Right cardiac atrium (tissue), 5 donors: Measurements from ENCODE around the gene SEMA5A. TPM values are rescaled to one million over a fixed set of nuclear protein-coding genes. Genes with fewer than 3 reads are reported as not detected.

ENCODE experiments used
- ATAC-seq, 2 donors: fragments of 200-7000 bp; cut with Tn5 transposase; one replicate each; pipeline versions ENCODE4 v1.8.0 to v1.9.1; 2020; ENCODE audit warnings: moderate library complexity in 2 of 2, mild to moderate bottlenecking in 1 of 2
- DNase-seq, 3 donors: peaks; one replicate each; pipeline ENCODE4 v3.0.0-alpha.2; 2020
- H3K27ac ChIP-seq: one replicate; pipeline ENCODE4 v1.5.1; 2013; ENCODE audit warnings: mild to moderate bottlenecking, low read length, control low read depth, moderate library complexity
- H3K27me3 ChIP-seq: one replicate; pipeline ENCODE4 v1.6.1; 2013; ENCODE audit not compliant: control insufficient read depth, insufficient read depth
- H3K4me1 ChIP-seq: one replicate; pipeline ENCODE4 v1.6.1; 2013; ENCODE audit warnings: low read length; ENCODE audit not compliant: control insufficient read depth, insufficient read depth
- H3K4me3 ChIP-seq: one replicate; pipeline ENCODE4 v1.5.1; 2013; ENCODE audit warnings: low read length, control low read depth
- H3K9me3 ChIP-seq: one replicate; pipeline ENCODE4 v1.6.1; 2013; ENCODE audit warnings: low read length; ENCODE audit not compliant: control insufficient read depth
- WGBS: extraction: QIAGEN DNeasy Blood & Tissue Kit; methylation state at CpG from one replicate; pipeline ENCODE4 v1.1.7; 2013; 5-methylcytosine and 5-hydroxymethylcytosine counted together
- intact Hi-C, 4 donors: fragments of 100-400 bp; cut with DNase I; formaldehyde crosslinking; loops; one replicate each; pipeline versions ENCODE4 v1.11.0 to v1.14.0; 2022 to 2023
- polyA plus RNA-seq: library from polyadenylated mRNA; stranded (reverse); fragments of 200-250 nt; gene quantifications from one replicate; pipeline ENCODE4 v1.2.3, GENCODE V29; 2013
- total RNA-seq, 4 donors: library from RNA; stranded (reverse); fragmentation: NEBNext Ultra II Directional; extraction: Animal tissue kit (Norgen Biotek cat#: 25700); gene quantifications; one replicate each; pipeline ENCODE4 v1.2.1, GENCODE V29; 2021
- donor health status: healthy with polysubstance abuse.
- donor health status: DM: no; HTN: yes; CAD: no.
- donor health status: DM: no; HTN: no; CAD: no.
- donor health status: DM: no; HTN: yes; CAD: no; lungs with severe emphysema.
- donor health status: DM: yes; HTN: yes; CAD: no.

The SEMA5A gene
- total and polyA plus RNA-seq, 5 donors: 6.7 to 28.2 (median 23.9) TPM

GRCh38 chr5:9547122-9547947 is 1.5 kb upstream of the SEMA5A start:
- intact Hi-C loops: loop anchor here in 2 of 4 donors (5.0 to 10.0 kb wide), 3 partner anchors 183 to 263 kb away; no protein-coding TSS in a partner anchor
- Histone ChIP-seq H3K27ac (peak overlapping the region; percentile 9), H3K4me3 (peak overlapping the region; percentile 81), H3K4me1 (no peaks in the 10 kb centered on the region), H3K27me3 (no peaks in the 10 kb centered on the region), H3K9me3 (no peaks in the 10 kb centered on the region)
- DNase-seq (peak; percentile 49 to 67 (median 61)), ATAC-seq (peak in 1 of 2 donors; percentile 16)
- 34% methylated on average over 18 of the region's 18 CpGs for WGBS

DNA sequence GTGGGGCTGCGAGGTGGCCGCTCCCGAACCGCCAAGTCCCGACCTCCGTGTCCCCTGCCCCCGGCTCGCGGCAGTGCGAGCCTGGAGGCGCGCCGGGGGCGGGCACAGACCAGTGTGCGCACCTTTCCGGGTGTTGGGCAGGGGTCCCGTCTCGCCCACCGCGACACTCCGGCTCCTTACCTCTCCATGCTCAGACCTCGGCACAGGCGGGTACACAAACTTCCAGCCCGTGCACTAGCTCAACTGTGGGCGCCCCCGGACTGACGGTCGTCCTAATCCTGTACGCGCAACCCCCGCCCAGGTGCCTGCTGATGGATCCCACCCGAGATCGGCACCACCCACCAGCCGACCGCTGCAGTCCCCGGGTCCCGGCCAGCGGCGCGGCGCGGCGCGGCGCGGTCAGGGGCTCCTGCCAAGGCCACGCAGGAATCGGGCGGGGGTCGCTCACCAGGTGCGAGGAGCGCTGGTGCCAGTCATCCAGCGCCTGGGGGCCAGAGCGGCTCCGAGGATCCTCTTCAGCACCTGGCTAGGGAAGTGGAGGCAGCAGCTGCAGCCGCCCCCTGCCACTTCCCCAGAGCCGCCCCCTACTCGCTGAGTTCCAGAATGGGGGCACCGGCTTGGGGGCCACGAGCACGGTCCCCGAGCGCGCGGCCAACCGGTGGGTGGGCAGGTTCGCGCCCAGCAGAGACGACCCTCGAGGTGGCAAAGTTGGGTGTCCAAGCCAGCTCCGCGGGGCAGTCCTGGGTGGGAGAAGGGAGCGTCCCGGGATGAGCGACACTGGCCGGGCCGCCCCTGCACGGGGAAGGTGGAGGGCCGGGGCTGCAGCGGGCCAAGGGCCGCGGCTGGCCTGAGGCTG is 511 bp downstream of the SEMA5A start:
- peak overlapping the region; percentile 81 for H3K4me3 ChIP-seq
- H3K9me3 ChIP-seq: no peaks in the 10 kb centered on the region
- intact Hi-C loops: loop anchor here in 2 of 4 donors (5.0 to 10.0 kb wide), 3 partner anchors 181 to 261 kb away; no protein-coding TSS in a partner anchor
- H3K27me3 ChIP-seq: no peaks in the 10 kb centered on the region
- DNase-seq (peak; percentile 15 to 76 (median 58)), ATAC-seq (peak; percentile 22 to 42)
- no peak overlapping the region for H3K27ac ChIP-seq
- WGBS: under 1% methylated on average over 82 of the region's 82 CpGs
- H3K4me1 ChIP-seq: no peaks in the 10 kb centered on the region

GRCh38 chr5:9544502-9545135 is 1.3 kb downstream of the SEMA5A start:
- intact Hi-C loops: loop anchor here in 2 of 4 donors (5.0 to 10.0 kb wide), 3 partner anchors 180 to 260 kb away; no protein-coding TSS in a partner anchor
- Histone ChIP-seq H3K9me3 (no peaks in the 10 kb centered on the region), H3K4me1 (no peaks in the 10 kb centered on the region), H3K27me3 (no peaks in the 10 kb centered on the region), H3K4me3 (peak overlapping the region; percentile 81), H3K27ac (peak overlapping the region; percentile 75)
- ATAC-seq (peak; percentile 82 to 87), DNase-seq (peak; percentile 82 to 94 (median 92))
- 2% methylated on average over 45 of the region's 45 CpGs for WGBS

GRCh38 chr5:9544056-9544455 is 1.8 kb downstream of the SEMA5A start:
- intact Hi-C loops: loop anchor here in 2 of 4 donors (10.0 kb wide), 2 partner anchors 179 to 259 kb away; no protein-coding TSS in a partner anchor

DNA sequence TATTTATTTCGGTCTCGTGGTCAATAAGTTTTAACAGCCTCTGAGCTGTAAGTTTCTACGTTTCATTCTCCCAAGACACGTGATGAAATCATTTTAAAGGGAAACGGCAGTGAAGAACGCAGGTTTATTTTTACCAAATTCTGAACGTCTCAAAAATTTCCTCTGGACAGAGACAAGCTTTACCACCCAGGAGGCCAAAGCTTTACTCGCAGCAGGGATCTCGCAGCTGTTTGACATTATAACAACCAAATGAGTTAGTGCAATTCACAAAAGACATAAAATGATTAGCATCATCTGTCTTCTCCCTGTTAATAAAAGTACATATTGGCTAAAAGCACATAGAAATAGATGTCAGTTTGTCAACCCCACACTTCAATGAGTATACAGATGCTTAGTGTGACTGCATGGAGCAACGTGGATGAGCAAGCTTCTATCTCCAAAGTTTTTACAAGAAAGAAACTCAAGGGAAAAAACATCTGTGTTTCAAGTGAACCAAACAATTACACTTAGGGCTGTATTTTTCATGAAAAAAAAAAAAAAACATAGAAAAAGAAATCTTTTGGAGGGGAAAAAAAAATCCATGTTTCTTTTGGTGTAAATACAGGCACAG is 2.5 kb downstream of the SEMA5A start:
- intact Hi-C loops: loop anchor here in 2 of 4 donors (10.0 kb wide), 2 partner anchors 179 to 259 kb away; no protein-coding TSS in a partner anchor
- H3K27ac ChIP-seq: peak overlapping the region; percentile 70
- H3K9me3 ChIP-seq: no peaks in the 10 kb centered on the region
- 38% methylated on average over 10 of the region's 10 CpGs for WGBS
- no peak for DNase-seq
- no peaks in the 10 kb centered on the region for H3K4me1 ChIP-seq
- no peak for ATAC-seq
- no peak overlapping the region for H3K4me3 ChIP-seq
- no peaks in the 10 kb centered on the region for H3K27me3 ChIP-seq

More at GRCh38 chr5:9544056-9544455, 1.8 kb downstream of the SEMA5A start:
- no peak for DNase-seq
- Histone ChIP-seq H3K9me3 (no peaks in the 10 kb centered on the region), H3K4me3 (peak overlapping the region; percentile 54), H3K4me1 (no peaks in the 10 kb centered on the region), H3K27ac (peak overlapping the region; percentile 75), H3K27me3 (no peaks in the 10 kb centered on the region)
- 12% methylated on average over 6 of the region's 6 CpGs for WGBS
- no peak for ATAC-seq

DNA sequence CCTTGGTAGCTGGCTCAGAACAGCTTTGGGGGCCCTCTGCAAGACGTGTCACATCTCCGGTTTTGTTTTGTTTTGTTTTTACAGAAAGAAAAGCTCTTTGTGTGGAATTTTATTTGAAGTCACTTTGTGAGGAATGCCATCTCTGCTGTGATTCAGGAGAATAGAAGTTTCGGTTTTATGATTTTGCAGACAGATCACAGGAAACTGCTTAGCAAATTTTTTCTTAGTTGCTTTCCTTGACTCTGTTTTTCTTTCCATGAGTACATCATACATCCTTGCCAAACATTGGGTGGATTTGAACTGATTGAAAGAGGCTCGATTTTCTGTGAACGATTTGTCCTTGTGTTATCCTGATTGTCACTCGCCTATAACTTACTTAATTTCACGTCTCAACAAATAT is 5.1 kb downstream of the SEMA5A start:
- DNase-seq: no peak
- Histone ChIP-seq H3K27me3 (no peaks in the 10 kb centered on the region), H3K4me1 (peaks cover 1% of the 10 kb centered on the region), H3K9me3 (peaks cover 1% of the 10 kb centered on the region), H3K4me3 (no peak overlapping the region), H3K27ac (peak overlapping the region; percentile 79)
- intact Hi-C loops: loop anchor here in 2 of 4 donors (10.0 kb wide), 2 partner anchors 176 to 256 kb away; no protein-coding TSS in a partner anchor
- no peak for ATAC-seq
- 26% methylated on average over 7 of the region's 7 CpGs for WGBS

GRCh38 chr5:9538504-9538903 is 7.4 kb downstream of the SEMA5A start:
- Histone ChIP-seq H3K27me3 (no peaks in the 10 kb centered on the region), H3K27ac (no peak overlapping the region), H3K4me1 (peaks cover 5% of the 10 kb centered on the region), H3K9me3 (peaks cover 1% of the 10 kb centered on the region), H3K4me3 (no peak overlapping the region)
- 68% methylated on average over 7 of the region's 7 CpGs for WGBS
- intact Hi-C loops: loop anchor here in 1 of 4 donors (10.0 kb wide), 1 partner anchor 184 kb away; no protein-coding TSS in a partner anchor
- no peak for DNase-seq
- ATAC-seq: no peak

- H3K27ac ChIP-seq: peak overlapping the region; percentile 83
- no peak for DNase-seq
- no peak overlapping the region for H3K4me3 ChIP-seq
- H3K9me3 ChIP-seq: peaks cover 1% of the 10 kb centered on the region
- WGBS: 73% methylated on average over 2 of the region's 2 CpGs
- no peaks in the 10 kb centered on the region for H3K27me3 ChIP-seq
- no peak for ATAC-seq
- intact Hi-C loops: loop anchor here in 1 of 4 donors (10.0 kb wide), 1 partner anchor 183 kb away; no protein-coding TSS in a partner anchor
- H3K4me1 ChIP-seq: peaks cover 5% of the 10 kb centered on the region
These were observed 8.4 kb downstream of the SEMA5A start for GRCh38 chr5:9537223-9538141.

DNA sequence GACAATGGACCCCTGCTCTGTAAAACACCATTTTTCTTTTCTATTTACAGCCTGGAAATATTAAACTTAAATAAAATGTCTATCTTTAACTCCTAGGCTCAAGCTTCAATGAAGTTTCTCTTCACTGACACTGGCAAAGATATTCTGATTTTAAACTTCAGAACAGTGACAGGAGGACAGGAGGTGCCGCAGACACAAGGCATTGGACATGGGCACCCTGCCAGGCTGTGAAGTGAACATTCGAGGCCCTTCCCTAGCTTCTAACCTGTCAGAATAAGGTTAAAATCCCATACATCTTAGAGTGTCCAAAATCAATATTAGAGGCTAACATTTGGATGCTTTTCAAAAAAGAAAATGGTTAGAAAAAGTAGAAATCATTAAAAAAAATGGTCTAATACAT is 9.2 kb downstream of the SEMA5A start:
- peak; percentile 21 to 72 (median 68) for DNase-seq
- ATAC-seq: peak in 1 of 2 donors; percentile 40
- WGBS: 41% methylated on average over 2 of the region's 2 CpGs
- Histone ChIP-seq H3K27ac (peak overlapping the region; percentile 54), H3K9me3 (peaks cover 1% of the 10 kb centered on the region), H3K27me3 (no peaks in the 10 kb centered on the region), H3K4me3 (no peak overlapping the region), H3K4me1 (peaks cover 5% of the 10 kb centered on the region)
- intact Hi-C loops: loop anchor here in 1 of 4 donors (10.0 kb wide), 1 partner anchor 182 kb away; no protein-coding TSS in a partner anchor
